Stimulated activated CD4-positive, alpha-beta T cell treated with anti-CD3 and anti-CD28 coated beads, Interleukin-12 subunit alpha, Interleukin-12 subunit beta, amount 100 ng/mL, for 4 hours (primary cell): ENCODE data around the gene DDAH1.

Experiments used
- DNase-seq: peaks from one replicate; pipeline ENCODE4 v3.0.0-alpha.2; 2020

Gene DDAH1

GRCh38 chr1:85322655-85323054 is 142.3 kb downstream of the DDAH1 start:
- DNase-seq = no peak

GRCh38 chr1:85321237-85321964 is 143.6 kb downstream of the DDAH1 start:
- no peak for DNase-seq

DNA sequence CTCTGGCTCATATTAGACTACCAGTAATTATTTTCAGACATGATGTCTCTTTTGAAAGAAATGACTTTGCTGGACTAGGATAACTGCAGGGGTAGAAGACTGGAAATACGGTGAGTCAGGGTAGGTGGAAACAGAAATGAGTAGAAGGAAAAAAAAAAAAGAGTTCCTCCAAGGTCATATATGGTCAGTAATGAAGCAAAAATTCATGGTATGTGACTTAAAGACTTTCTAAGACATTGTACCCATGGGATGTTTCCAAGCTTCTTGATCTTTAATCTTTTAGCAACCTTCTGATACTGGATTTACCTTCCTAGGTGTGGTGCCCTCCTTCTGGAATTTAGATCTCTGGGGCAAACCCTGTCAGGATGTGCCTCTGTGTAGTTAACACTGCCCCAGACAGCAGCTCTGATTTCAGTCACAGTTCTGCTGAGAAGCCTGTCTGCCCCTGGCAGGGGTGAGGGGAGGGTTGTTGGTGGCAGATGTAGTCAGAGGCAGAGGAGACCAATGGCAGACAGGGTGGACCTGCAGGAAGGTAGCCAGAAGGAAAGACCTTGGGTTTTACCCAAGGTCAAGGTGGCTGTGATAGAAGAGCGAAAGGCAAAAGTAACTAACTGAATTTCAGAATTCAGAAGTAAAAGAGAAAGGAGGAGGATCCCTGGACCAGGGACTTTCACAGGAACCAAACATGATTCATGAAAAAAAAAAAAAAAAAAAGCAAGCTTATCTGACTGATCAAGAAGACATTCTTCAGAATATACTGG is 144.4 kb downstream of the DDAH1 start:
- no peak for DNase-seq

DNA sequence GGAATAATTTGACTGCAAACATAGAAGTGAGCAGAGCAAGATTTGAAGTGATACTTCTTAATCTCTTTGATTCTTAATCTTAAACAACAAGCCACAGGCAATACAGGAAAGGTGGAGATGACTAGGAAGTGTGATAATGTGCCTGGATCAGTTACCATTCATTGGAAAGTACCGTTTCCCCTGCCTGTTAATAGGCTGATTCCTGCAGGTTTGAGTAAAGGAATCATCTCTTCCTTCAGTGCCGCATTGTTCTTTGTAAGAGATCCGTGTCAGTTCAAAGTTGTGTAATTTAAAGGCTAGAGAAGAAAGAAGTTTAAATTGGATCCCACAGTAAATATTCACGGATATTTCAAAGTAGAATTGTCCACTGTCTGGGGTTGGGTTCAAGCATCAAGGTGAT is 145.0 kb downstream of the DDAH1 start:
- DNase-seq = no peak

- DNase-seq = no peak
Measured at GRCh38 chr1:85319491-85319890, 145.5 kb downstream of the DDAH1 start.

- DNase-seq = no peak
Measured at GRCh38 chr1:85318217-85318616, 146.7 kb downstream of the DDAH1 start.

- DNase-seq = no peak
Measured at GRCh38 chr1:85317560-85317959, 147.4 kb downstream of the DDAH1 start.

- no peak for DNase-seq
Measured at GRCh38 chr1:85316321-85316720, 148.6 kb downstream of the DDAH1 start.

- DNase-seq = no peak
Measured at GRCh38 chr1:85315789-85316188, 149.2 kb downstream of the DDAH1 start.

- no peak for DNase-seq
Measured at GRCh38 chr1:85314726-85315125, 150.2 kb downstream of the DDAH1 start.

DNA sequence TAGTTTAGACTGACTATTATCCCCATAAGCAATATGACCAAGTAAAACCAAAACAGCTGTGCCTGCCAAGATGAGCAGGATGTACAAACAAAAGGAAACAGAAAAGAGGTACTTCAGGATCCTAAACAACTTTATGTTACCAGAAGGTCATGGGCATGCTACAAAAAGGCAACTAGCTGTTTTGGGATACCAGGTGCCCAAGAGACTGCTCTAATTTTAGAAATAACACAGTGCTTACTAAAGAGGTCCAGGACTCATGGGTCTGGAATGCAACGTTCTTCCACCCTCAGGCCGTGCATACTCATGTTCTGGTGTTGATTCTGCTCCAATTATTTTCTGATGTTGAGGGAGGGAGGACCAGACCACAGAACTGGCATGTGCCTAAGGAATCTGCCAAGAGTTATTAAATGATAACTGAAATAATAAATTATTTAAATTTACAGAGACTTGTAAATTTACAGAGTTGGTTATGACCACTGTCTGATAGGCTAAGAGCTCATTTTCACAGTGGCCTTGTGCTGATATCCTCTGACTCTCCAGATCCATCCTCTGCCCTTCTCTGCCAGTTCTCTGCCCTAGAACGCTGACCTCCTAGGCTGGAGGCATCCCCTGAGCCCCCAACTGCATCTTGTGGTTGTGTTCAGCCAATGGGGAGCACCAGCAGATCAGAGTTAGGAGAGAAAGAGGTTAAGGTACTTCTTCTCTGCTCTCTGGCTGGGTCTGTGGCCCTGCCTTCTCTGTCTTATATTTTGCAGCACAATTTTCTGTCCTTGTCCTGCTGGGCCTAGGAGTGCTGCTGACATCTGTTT is 150.9 kb downstream of the DDAH1 start:
- no peak for DNase-seq

DNA sequence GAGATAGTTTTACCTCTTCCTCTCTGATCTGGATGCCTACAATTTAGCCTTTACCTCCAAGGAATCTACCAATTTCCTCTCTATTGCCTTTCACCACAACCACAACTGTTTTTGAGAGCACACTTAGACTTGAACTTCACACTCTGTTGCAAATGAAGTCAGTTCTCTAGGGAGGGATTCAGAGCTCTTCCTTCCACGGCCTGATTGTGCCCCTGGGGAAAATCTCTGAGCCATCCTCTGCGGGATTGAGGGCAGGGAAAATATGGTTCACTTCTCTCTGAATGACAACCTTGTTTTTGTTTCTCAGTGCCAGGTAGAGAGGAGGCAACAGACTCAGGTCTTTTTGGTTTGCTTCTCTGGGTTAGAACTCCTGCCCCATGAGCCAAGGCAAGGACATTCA is 153.1 kb downstream of the DDAH1 start:
- DNase-seq = no peak

DNA sequence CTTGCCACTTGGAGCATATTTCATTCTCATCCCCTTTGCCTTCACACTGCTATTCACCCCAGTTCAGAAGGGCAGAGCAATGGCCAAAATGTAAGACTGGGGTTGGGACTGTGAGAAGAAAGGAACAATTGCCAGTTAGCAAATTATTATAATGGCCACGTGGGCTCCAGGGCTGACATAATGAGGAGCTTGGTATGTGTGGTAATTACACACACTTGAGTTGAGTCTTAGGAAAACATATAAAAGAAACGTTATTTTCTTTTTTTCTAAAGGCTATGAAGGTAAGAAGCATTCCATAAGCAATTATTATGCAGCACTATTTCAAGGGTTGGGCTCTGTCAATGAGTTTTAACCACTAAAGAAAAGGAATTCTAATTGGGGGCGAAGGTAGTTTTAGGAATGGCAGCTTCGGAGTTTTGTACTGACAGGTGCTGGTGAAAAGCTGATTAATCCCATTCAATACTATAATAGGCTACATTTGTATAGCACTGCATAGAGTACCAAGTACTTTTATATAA is 156.1 kb downstream of the DDAH1 start:
- no peak for DNase-seq

GRCh38 chr1:85307987-85308832 is 156.7 kb downstream of the DDAH1 start:
- peak; percentile 62 for DNase-seq

GRCh38 chr1:85306236-85306635 is 158.7 kb downstream of the DDAH1 start:
- no peak for DNase-seq

DNA sequence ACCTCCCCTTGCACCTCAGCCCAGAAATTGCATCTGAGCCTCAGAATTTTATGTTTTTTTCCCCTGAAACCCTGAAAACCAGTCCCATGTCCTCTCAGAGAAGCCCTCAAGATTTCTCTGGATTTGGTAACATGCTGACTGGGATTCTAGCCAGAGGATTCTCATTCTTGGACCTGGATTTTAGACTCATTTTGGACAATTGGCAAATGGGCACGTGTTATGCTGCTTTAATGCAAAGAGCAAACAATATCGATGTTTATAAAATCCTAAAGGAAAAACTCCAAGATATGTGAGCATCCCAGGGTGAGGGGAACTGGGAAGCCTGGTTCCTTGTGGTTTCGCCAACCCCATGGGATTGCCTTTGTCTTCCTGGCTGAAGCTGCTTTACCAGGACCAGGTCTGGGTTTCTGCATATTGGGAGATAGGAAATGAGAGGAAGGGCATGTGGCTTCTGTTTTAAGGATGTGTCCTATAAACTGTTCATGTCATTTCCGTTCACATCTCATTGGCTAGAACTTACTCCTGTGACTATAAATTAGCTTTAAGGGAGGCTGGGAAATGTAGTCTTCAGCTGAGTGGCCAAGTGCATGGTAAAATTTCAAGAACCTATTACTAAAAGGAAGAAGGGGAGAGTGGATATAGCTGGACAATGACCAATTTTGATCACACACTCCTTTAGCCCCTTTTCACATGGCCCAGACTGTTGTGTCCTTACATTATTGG is 161.4 kb downstream of the DDAH1 start:
- DNase-seq = no peak

GRCh38 chr1:85300140-85300539 is 164.8 kb downstream of the DDAH1 start:
- DNase-seq = no peak

- DNase-seq = peak; percentile 51
Measured at GRCh38 chr1:85297855-85298629, 166.9 kb downstream of the DDAH1 start.

GRCh38 chr1:85297538-85297854 is 167.5 kb downstream of the DDAH1 start:
- no peak for DNase-seq

GRCh38 chr1:85296980-85297379 is 168.0 kb downstream of the DDAH1 start:
- no peak for DNase-seq

DNA sequence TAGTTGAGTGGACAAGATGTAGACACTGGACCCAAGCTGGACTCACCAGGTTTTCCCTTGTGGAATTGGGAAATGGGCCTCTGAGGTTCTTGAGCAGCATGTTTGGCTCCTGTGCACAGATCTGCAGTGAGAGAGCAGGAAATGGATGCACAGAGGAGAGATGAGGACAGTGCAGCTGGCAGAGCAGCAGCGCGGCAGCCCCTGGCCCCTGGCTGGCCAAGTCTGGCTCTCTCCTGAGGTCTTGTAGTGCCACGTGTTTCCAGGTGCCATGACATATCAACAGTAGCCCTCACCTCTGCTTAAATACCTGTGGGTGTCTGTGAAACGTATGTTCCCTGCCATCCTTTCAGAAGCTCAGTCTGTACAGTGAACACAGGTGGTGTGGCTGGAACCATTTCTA is 169.3 kb downstream of the DDAH1 start:
- no peak for DNase-seq
